CD4-positive, alpha-beta T cell treated with Interleukin-4 for 1 hour (primary cell): ENCODE data around the gene NMBR.
"Not testable (repeated sequence)": the region's sequence is repeated elsewhere in the genome, so short reads cannot be mapped to it uniquely, and the experiment has no call there.

Experiments
- DNase-seq, 2 donors: peaks; one replicate each; pipeline ENCODE4 v3.0.0-alpha.2; 2020 to 2022

NMBR gene

DNA sequence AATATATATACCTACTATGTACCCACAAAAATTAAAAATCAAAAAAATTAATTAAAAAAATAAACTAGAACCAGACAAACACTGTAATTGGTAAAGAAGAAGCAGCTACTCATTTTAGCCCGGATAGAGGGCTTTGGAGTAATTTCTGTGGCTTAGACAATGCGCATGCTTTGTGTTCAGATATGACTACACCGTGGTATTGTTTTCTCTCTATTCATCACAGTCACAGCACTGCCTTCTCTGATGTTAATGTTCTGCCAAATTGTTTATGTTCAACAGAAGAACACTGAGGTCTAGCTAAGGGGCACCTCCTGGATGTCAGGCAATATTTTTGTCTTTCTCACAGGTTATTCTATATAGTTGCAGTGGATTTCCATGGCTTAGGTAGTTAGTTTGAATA is 91.7 kb downstream of the NMBR start:
- no peak for DNase-seq

- no peak for DNase-seq
Observed at GRCh38 chr6:142051404-142051803, 95.5 kb downstream of the NMBR start.

DNA sequence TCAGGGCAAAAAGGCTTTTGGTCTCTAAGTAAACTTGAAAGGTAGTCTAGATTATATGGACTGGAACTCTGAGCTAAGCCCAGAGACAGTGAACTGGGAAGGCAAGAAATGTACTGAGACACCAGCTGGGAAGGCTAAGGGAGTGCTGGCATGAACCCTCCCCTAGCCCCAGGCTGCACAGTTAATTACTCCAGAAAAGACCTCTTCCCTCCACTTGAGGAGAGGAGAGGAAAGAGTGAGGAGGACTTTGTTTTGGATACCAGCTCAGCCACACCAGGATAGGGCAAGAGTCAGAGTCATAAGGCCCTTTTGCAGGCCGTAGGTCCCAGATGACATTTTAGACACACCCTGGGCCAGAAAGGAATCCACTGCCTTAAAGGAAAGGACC is 98.3 kb downstream of the NMBR start:
- DNase-seq, result no peak

- no peak for DNase-seq
Observed at GRCh38 chr6:142047934-142048592, 98.9 kb downstream of the NMBR start.

DNA sequence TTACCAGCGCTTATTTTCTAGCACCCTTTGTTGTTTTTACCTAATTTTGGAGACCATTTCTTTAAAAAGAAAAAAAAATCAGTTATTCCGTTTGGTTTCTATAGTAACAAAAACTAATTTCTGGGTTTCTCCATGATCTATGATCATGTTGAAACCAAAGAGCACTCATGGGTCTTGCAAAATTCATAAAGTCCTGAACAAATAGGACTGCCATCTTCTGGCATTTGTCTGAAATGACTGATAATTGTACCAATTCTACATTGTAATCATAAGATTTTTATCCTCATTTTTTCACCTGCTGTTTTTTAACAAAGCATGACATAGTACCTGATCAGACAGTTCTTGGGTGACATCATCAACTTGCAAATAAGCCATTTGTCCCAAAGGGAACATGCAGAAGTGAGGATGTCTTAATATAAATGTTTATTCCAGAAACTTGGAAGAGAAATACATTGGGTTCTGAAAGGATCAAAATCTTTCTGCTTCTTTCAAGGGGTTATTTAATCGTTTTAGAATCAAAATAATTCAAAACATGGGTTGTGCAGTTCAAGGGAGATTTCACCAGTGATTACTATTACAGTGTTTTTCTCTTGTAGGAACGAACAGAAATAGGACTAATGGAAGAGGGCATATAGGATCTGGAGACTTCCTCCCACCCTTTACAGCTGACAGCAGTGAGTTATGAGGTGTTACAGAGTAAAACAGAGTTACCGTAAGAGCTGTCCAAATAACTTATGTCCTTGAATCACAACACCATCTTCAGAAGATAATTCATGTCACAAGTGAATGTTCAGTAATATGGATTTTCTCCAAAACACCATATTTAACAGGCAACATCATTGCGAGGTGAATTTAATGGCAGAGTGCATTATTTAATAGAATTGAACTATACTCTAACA is 101.3 kb downstream of the NMBR start:
- no peak for DNase-seq

GRCh38 chr6:142035890-142036289 is 111.0 kb downstream of the NMBR start:
- DNase-seq, result no peak

DNA sequence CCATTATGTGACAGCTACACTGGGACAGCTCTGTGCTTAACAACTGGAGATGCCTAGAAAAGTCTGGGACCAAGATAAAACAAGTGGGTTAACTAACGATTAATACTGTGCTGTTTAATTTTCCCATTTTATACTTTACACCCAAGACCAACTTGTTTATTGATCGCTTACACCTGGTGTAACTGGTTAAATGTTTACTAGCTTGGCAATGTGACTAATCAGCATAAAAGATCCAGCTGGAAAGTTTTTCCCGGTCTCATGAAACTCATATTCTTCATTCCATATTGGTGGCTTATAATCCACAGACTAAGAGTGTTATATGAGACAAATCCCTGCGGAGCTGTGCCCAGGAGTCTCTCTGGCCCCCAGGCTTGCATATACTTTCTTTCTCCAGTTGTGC is 115.9 kb downstream of the NMBR start:
- DNase-seq, result no peak

DNA sequence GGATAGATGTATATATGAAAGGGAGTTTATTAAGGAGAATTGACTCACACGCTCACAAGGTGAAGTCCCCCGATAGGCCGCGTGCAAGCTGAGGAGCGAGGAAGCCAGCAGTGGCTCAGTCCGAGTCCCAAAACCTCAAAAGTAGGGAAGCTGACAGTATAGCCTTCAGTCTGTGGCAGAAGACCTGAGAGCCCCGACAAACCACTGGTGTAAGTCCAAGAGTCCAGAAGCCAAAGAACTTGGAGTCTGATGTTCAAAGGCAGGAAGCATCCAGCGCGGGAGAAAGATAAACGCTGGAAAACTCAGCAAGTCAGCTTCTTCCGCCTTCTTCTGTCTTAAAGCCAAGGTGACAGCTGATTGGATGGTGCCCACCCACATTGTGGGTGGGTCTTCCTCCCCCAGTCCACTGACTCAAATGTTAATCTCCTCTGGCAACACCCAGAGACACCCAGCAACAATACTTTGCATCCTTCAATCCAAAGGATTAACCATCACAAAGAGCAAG is 116.8 kb downstream of the NMBR start:
- DNase-seq, result no peak

DNA sequence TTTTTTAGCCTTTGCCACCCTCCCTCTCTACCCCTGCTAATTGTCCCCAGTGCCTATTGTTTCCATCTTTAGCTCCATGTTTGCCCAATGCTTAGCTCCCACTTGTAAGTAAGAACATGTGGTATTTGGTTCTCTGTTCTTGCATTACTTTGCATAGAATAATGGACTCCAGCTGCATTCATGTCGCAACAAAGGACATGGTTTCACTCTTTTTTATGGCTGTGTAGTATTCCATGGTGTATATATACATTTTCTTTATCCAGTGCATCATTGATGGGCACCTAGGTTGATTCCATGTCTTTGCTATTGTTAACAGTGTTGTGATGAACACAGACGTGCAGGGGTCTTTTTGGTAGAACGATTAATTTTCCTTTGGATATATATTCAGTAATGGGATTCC is 118.4 kb downstream of the NMBR start:
- DNase-seq, result no peak

- DNase-seq, result not testable (repeated sequence)
Observed at GRCh38 chr6:142027804-142028203, 119.1 kb downstream of the NMBR start.

- no peak for DNase-seq
Observed at GRCh38 chr6:142027074-142027473, 119.8 kb downstream of the NMBR start.

DNA sequence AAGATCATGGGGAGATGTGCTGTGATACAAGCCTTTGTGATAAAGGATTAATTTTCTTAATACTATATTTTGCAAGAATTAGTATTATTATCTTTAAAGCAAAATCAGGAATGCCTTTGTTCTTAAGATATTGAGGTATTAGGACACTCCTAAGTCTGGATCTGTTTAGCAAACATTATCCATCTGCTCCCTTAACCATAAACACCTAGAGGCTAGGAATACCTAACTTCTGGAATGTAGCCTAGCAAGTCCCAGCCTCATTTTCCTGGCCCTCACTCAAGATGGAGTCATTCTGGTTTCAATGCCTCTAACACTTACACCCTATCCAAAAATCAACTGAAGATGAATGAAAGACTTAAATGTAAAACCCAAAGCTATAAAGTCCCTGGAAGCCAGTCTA is 120.5 kb downstream of the NMBR start:
- no peak for DNase-seq
